Forelimb muscle (tissue), 1 donor: ENCODE data around the gene ETS1. TPM values are rescaled to one million over a fixed set of nuclear protein-coding genes. Genes with fewer than 3 reads are reported as not detected.

ENCODE experiments used
- DNase-seq: peaks from one replicate; pipeline ENCODE4 v3.0.0-alpha.2; 2013; ENCODE audit warnings: low read depth
- polyA plus RNA-seq: library from polyadenylated mRNA; unstranded; fragments of 120-200 nt; gene quantifications from one replicate; pipeline ENCODE4 v1.2.1, GENCODE V29; 2013; ENCODE audit not compliant: insufficient read length

The ETS1 gene
- polyA plus RNA-seq, 1 donor, result 45.2 TPM

DNA sequence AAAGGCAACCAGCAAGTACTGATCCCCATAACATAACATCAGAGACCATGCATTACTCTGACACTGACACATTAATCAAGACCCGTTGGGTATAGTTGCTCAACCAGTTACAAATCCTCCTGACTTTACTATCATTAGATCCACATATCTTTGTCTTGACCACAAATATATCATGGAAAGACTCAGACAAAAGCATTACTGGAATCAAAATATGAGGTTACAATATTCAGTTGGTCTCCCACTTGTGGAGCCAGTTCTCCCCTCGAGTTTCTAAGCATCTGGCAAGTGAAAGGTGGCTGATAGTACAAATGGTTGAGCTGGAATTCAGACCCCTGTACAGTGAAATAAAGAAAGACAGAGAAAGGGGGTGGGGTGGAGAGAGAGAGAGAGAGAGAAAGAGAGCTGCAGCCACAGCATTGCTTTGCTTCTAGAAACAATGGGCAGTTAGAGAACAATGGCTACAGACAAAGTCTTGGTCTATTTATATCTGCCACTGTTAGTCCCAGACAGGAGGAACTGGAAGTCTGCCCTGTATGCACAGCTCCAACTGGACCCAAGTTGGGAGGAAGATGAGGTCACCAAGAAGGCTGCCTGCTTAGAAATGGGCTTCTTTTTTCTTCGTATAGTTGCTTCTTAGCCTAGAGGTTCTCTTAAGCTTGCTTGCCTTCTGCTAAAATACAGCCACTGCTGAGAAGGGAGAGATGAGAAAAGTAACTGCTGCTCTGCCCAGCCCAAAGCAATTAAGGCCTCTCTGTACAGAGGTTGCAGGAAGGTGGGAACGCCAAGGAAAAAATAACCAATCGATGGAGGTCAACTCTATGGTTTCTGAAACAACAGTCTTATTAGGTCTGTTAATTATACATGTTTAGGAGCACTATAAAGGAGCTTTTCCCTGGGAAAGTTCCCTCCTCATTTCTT lies 85.5 kb downstream of the ETS1 start:
- no peak for DNase-seq

GRCh38 chr11:128501008-128501407 lies 86.3 kb downstream of the ETS1 start:
- DNase-seq, result no peak

GRCh38 chr11:128500493-128500892 lies 86.9 kb downstream of the ETS1 start:
- DNase-seq, result no peak

DNA sequence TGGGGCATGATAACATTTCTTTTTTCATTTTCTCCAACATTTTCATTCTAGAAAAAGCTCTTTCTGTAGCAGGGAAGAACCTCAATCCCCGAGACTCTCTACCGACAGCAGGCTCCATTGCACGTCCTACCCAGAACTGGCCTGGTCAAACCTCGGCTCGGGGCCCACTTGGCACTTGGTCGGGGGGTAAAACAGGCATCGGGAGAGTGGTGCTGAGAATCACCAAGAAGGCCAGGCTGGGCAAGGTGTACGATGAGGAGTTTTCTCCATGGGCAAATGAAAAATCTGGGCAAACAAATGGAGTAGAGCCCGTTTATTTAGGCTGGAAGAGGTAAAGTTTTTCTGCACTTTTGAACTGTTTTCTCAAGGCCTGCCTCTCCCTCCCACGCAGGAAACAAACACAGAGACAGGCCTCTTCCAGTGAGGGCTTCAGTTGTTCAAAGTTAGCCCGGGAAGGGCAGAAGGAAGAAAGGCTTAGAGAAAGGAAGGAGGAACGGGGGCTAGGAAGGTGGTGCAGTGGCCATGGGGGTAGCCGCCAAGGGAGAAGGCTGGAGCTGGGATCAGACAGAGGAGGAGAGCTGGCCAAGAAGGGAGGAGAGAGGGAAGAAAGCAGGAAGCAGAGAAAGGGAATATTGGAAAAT lies 87.6 kb downstream of the ETS1 start:
- no peak for DNase-seq

DNA sequence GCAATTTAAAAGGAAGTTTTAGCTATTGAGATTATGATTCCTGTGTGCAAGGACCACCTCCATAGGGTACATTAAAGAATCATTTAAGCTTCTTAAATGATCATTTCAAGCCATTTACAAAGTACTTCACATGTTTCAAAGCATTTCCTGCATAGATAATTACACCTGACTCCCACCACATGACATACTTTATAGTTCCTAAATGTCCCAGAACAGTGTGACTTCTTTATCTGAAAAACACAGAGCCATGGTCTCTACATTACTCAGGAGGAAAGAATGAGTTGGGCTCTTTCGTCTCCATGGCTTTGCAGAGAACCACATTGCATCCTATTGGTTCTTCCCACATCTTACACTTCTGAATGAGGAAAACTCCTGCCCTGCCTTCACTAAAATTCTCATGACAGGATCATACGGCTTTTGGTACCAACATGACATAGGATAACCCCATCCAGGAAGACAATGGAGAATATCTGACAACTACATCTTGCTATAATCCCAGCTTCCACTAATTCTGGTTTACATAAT lies 88.6 kb downstream of the ETS1 start:
- DNase-seq, result no peak

DNA sequence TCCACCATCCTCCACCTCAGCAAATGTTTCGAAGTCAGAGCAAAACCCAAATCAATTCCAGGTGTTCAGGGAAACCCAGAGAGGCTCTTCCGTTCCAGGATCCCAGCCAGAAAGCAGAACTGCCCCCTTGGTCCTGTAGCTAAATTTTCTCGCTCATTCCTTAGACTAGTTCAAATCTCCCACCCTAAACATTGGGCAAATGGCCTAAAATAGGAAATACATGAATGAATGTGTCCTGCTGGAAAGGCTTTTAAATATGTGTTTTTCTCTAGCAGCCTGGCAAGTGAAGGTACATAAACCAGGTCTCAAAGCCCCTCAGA lies 89.6 kb downstream of the ETS1 start:
- DNase-seq, result no peak

GRCh38 chr11:128497061-128497775 lies 90.1 kb downstream of the ETS1 start:
- peak; percentile 88 for DNase-seq

DNA sequence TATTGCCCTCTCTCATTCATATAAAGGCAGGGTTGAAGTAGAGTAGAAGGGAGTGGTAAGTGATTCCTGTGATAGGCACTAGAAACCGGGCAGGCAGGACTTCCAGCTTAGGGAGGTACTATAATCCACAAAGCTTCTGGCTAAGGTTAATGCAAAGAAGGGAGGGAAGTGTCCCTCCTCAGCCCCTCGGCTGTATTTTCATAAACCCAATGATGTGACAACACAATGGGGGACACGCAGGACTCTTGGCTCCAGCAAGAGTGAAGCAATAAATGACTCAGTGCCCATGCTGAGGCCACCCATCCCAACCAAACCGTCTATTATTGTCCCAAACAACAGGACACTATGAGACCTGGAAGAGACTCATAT lies 90.7 kb downstream of the ETS1 start:
- DNase-seq, result no peak

GRCh38 chr11:128496249-128496648 lies 91.1 kb downstream of the ETS1 start:
- no peak for DNase-seq

- DNase-seq, result no peak
Observed at GRCh38 chr11:128494418-128495332, 92.7 kb downstream of the ETS1 start.

- no peak for DNase-seq
Observed at GRCh38 chr11:128493570-128493965, 93.8 kb downstream of the ETS1 start.

GRCh38 chr11:128492903-128493569 lies 94.3 kb downstream of the ETS1 start:
- DNase-seq, result no peak

GRCh38 chr11:128492461-128492860 lies 94.9 kb downstream of the ETS1 start:
- DNase-seq, result no peak

- no peak for DNase-seq
Observed at GRCh38 chr11:128491195-128491936, 96.0 kb downstream of the ETS1 start.

DNA sequence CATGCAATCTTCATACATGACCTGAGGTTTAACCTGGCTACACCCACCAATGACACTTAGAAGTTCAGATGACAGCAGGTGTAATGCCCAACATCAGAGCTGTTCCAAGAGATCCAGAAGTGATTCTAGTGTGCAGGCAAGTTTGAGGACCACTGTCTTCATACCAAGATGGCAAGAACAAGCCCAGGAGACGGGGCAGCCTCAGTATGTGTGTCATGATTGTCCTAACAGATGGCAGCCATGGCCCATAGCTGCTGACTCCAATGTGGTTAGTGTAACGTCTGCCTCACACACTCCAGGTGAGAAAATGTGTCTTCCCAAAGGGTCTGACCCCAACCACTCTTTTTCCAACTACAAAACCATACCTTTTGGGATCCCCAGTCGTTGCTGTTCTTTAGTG lies 97.3 kb downstream of the ETS1 start:
- no peak for DNase-seq

DNA sequence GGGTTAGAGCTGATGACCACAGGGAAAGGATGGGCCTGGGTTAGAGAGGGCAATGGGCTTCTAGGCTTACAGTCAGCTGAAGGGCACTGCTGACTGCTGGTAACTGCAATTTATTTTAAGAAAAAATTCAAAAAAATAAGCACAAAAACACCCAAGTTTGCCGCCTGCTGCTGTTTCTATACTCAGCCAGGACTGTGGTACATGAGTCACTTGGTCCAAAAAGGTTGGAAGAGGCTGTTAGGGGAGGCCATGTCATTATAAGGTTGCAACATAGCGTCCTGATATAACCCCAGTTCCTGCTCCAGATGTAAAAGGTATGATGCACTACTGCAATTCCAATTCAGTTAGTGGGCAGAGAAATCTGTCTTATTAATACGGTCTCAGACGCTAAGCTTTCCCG lies 98.9 kb downstream of the ETS1 start:
- no peak for DNase-seq

DNA sequence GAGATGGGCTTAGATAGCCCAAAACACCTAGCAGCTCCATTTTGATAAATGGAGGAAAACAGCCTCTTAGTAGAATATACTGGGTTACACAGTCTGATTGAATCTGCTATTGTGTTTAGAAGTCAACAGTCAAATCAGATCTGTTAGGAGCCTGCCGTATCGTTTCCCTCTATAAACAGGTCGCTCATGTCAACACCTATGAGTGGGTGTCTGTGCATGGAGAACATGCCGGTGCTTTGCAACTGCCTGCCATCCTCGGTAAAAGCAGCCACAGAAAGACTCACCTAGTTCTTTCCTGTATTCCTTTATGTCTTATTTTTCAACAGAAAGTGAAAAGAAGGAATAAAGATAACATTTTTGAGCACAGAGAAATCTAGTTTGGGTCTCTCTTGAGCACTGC lies 99.4 kb downstream of the ETS1 start:
- DNase-seq, result no peak

GRCh38 chr11:128484172-128484571 lies 103.2 kb downstream of the ETS1 start:
- DNase-seq, result no peak

- DNase-seq, result no peak
Observed at GRCh38 chr11:128483211-128483788, 104.1 kb downstream of the ETS1 start.
